Measurements from ENCODE around the gene WWOX. TPM values are rescaled to one million over a fixed set of nuclear protein-coding genes. Genes with fewer than 3 reads are reported as not detected.

The WWOX gene
- total and polyA plus RNA-seq, 2 of the 13 experiments (the other 11 are each of a cell fraction or from before 2014, with no cell fraction given): 9.1 to 37.4 TPM

- peak; percentile 83; the same call in 1 of the 2 replicates for TF ChIP-seq POGK (CRISPR knock-in tag; conservative IDR thresholded peaks at IDR 0.05)
- TF ChIP-seq TBX2 (CRISPR knock-in tag; IDR thresholded peaks at IDR 0.05; ENCODE audit: borderline replicate concordance): peak; percentile 99
- TF ChIP-seq KLF12 (CRISPR knock-in tag; IDR thresholded peaks at IDR 0.05; ENCODE audit: borderline replicate concordance): peak; percentile 50; the same call in 1 of the 2 replicates
- peak; percentile 69 for TF ChIP-seq ZBTB33 (CRISPR knock-in tag; IDR thresholded peaks at IDR 0.05)
- no peak for TF ChIP-seq SOX6 (IDR thresholded peaks at IDR 0.05)
- TF ChIP-seq SOX6 (CRISPR knock-in tag; IDR thresholded peaks at IDR 0.05): peak; percentile 97
- no peak for TF ChIP-seq JARID2 (CRISPR knock-in tag; IDR thresholded peaks at IDR 0.05; ENCODE audit: insufficient replicate concordance)
- no peak for TF ChIP-seq NR3C1 (CRISPR knock-in tag; IDR thresholded peaks at IDR 0.05)
- TF ChIP-seq, protein P1, sequence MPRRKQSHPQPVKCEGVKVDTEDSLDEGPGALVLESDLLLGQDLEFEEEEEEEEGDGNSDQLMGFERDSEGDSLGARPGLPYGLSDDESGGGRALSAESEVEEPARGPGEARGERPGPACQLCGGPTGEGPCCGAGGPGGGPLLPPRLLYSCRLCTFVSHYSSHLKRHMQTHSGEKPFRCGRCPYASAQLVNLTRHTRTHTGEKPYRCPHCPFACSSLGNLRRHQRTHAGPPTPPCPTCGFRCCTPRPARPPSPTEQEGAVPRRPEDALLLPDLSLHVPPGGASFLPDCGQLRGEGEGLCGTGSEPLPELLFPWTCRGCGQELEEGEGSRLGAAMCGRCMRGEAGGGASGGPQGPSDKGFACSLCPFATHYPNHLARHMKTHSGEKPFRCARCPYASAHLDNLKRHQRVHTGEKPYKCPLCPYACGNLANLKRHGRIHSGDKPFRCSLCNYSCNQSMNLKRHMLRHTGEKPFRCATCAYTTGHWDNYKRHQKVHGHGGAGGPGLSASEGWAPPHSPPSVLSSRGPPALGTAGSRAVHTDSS (CRISPR knock-in tag; conservative IDR thresholded peaks at IDR 0.05): no peak
- TF ChIP-seq KMT2A (CRISPR knock-in tag; IDR thresholded peaks at IDR 0.05): peak; percentile 88
- no peak for TF ChIP-seq NFRKB (IDR thresholded peaks at IDR 0.05)
- no peak for TF ChIP-seq TOE1 (CRISPR knock-in tag; IDR thresholded peaks at IDR 0.05)
- TF ChIP-seq, protein P2, sequence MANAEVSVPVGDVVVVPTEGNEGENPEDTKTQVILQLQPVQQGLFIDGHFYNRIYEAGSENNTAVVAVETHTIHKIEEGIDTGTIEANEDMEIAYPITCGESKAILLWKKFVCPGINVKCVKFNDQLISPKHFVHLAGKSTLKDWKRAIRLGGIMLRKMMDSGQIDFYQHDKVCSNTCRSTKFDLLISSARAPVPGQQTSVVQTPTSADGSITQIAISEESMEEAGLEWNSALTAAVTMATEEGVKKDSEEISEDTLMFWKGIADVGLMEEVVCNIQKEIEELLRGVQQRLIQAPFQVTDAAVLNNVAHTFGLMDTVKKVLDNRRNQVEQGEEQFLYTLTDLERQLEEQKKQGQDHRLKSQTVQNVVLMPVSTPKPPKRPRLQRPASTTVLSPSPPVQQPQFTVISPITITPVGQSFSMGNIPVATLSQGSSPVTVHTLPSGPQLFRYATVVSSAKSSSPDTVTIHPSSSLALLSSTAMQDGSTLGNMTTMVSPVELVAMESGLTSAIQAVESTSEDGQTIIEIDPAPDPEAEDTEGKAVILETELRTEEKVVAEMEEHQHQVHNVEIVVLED (CRISPR knock-in tag; IDR thresholded peaks at IDR 0.05; ENCODE audit: borderline replicate concordance): no peak
- no peak for TF ChIP-seq BCLAF1 (IDR thresholded peaks at IDR 0.05)
- no peak for TF ChIP-seq THYN1 (CRISPR knock-in tag; IDR thresholded peaks at IDR 0.05; ENCODE audit: borderline replicate concordance, low read depth)
- no peak for TF ChIP-seq SKI (IDR thresholded peaks at IDR 0.05; ENCODE audit: partially characterized antibody)
- peak; percentile 97 for TF ChIP-seq PITX1 (CRISPR knock-in tag; IDR thresholded peaks at IDR 0.05)
These were observed 385.9 kb downstream of the WWOX start (continued) for GRCh38 chr16:78485188-78485916.
